Measurements from ENCODE around the gene PDE9A.

The PDE9A gene

GRCh38 chr21:42641311-42642218 lies 11.9 kb upstream of the PDE9A start:
- Histone ChIP-seq H3K27ac (ENCODE audit: low read depth in 2 of 2, low read length in 2 of 2) (no peak overlapping the region), H3K4me1 (ENCODE audit: control insufficient read depth in 2 of 2, insufficient read depth in 2 of 2, low read length in 2 of 2) (peaks cover 6 to 10% of the 10 kb centered on the region in 2 donors), H3K9ac (ENCODE audit: low read depth in 1 of 2, low read length in 2 of 2) (no peak overlapping the region), H3K4me3 (ENCODE audit: low read length in 2 of 2) (no peak overlapping the region), H3K27me3 (ENCODE audit: control insufficient read depth in 2 of 2, insufficient read depth in 2 of 2, low read length in 2 of 2) (no peaks in the 10 kb centered on the region), H3K36me3 (ENCODE audit: control insufficient read depth in 2 of 2, insufficient read depth in 2 of 2, low read length in 2 of 2) (no peaks in the 10 kb centered on the region), H3K9me3 (ENCODE audit: control insufficient read depth in 2 of 2, low read length in 2 of 2) (no peaks in the 10 kb centered on the region)

DNA sequence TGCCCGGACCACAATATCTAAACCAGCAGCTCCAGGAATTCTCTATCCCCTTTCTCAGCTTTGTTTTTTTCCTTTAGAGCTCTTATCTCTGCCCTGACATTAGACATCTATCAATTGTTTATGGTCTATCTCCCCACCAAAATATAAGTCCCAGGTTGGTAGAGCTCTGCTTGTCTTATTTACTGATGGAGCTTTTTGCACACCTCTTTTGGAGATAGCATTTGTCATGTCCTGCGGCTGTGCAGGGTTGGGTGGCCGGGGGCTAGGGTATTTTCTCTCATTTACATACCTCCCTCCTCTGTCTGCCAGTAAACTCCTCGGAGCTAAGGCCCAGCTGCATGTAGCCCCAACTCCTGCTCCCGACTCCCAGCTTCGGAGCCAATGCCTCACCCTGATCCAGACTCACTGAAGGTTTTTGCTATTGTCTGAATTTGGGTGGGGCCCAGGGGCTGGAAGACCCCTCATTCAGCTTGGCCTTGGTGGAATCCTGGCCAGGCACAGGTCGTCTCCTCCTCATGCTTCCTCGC lies 11.1 kb upstream of the PDE9A start:
- Histone ChIP-seq H3K9ac (ENCODE audit: low read depth in 1 of 2, low read length in 2 of 2) (no peak overlapping the region), H3K27ac (ENCODE audit: low read depth in 2 of 2, low read length in 2 of 2) (no peak overlapping the region), H3K27me3 (ENCODE audit: control insufficient read depth in 2 of 2, insufficient read depth in 2 of 2, low read length in 2 of 2) (no peaks in the 10 kb centered on the region), H3K9me3 (ENCODE audit: control insufficient read depth in 2 of 2, low read length in 2 of 2) (no peaks in the 10 kb centered on the region), H3K4me3 (ENCODE audit: low read length in 2 of 2) (no peak overlapping the region), H3K4me1 (ENCODE audit: control insufficient read depth in 2 of 2, insufficient read depth in 2 of 2, low read length in 2 of 2) (peaks cover 6 to 10% of the 10 kb centered on the region in 2 donors), H3K36me3 (ENCODE audit: control insufficient read depth in 2 of 2, insufficient read depth in 2 of 2, low read length in 2 of 2) (no peaks in the 10 kb centered on the region)

DNA sequence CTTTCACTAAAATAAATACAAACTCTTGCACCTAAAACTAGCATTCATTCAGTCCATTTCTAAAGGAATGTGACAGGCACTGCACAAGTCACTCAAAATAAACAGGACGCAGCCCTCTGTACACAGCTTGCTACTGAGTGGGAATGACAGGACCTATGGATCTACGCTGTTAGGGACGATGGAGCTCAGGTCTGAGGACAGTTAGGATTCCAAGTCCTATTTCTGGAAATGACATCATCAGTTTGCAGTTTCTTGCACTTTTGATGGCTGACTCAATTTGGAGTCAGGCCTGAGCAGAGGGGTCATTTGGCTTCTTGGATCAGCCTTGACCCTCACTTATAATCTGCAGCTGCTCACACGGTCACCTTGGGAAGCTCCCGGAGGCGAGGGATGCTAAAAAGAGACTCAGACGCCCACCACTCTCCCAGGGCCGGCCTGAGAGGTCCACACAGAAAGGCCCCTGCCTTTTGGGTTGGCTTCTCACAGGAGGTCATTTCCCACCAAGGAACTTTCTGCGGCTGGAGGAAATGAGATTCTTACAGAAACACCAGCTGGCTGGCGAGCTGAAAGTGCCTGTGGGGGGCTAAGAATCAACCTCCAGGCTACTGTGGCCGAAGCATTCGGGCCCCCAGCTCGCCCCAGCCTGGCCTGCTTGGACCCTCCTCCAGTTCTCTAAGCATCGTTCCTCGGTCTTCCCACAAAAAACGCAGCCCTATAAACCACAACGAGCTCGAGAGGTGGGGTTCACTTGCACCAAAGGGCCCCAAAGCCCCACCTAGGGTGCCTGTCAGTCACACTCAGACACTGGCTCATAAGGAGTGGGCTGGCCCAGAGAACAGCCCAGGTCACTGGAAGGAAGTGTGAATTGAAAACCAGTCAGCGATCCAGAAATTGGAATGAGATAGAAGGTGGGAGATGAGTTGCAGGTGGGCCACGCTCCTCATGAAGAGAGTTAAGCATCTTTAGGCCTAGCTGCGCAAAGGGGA lies 8.9 kb upstream of the PDE9A start:
- no peak overlapping the region for H3K9ac ChIP-seq (ENCODE audit: low read depth in 1 of 2, low read length in 2 of 2)
- H3K27ac ChIP-seq (ENCODE audit: low read depth in 2 of 2, low read length in 2 of 2): no peak overlapping the region
- H3K36me3 ChIP-seq (ENCODE audit: control insufficient read depth in 2 of 2, insufficient read depth in 2 of 2, low read length in 2 of 2): no peaks in the 10 kb centered on the region
- H3K27me3 ChIP-seq (ENCODE audit: control insufficient read depth in 2 of 2, insufficient read depth in 2 of 2, low read length in 2 of 2): no peaks in the 10 kb centered on the region
- peaks cover 12 to 14% of the 10 kb centered on the region in 2 donors for H3K4me1 ChIP-seq (ENCODE audit: control insufficient read depth in 2 of 2, insufficient read depth in 2 of 2, low read length in 2 of 2)
- H3K9me3 ChIP-seq (ENCODE audit: control insufficient read depth in 2 of 2, low read length in 2 of 2): no peaks in the 10 kb centered on the region
- no peak overlapping the region for H3K4me3 ChIP-seq (ENCODE audit: low read length in 2 of 2)

- Histone ChIP-seq H3K27me3 (ENCODE audit: control insufficient read depth in 2 of 2, insufficient read depth in 2 of 2, low read length in 2 of 2) (no peaks in the 10 kb centered on the region), H3K9ac (ENCODE audit: low read depth in 1 of 2, low read length in 2 of 2) (no peak overlapping the region), H3K36me3 (ENCODE audit: control insufficient read depth in 2 of 2, insufficient read depth in 2 of 2, low read length in 2 of 2) (no peaks in the 10 kb centered on the region), H3K9me3 (ENCODE audit: control insufficient read depth in 2 of 2, low read length in 2 of 2) (no peaks in the 10 kb centered on the region), H3K27ac (ENCODE audit: low read depth in 2 of 2, low read length in 2 of 2) (no peak overlapping the region), H3K4me3 (ENCODE audit: low read length in 2 of 2) (no peak overlapping the region), H3K4me1 (ENCODE audit: control insufficient read depth in 2 of 2, insufficient read depth in 2 of 2, low read length in 2 of 2) (peaks cover 6 to 9% of the 10 kb centered on the region in 2 donors)
These were observed 8.0 kb upstream of the PDE9A start for GRCh38 chr21:42645211-42646075.

- Histone ChIP-seq H3K9ac (ENCODE audit: low read depth in 1 of 2, low read length in 2 of 2) (no peak overlapping the region), H3K27ac (ENCODE audit: low read depth in 2 of 2, low read length in 2 of 2) (no peak overlapping the region), H3K4me3 (ENCODE audit: low read length in 2 of 2) (no peak overlapping the region), H3K27me3 (ENCODE audit: control insufficient read depth in 2 of 2, insufficient read depth in 2 of 2, low read length in 2 of 2) (no peaks in the 10 kb centered on the region), H3K9me3 (ENCODE audit: control insufficient read depth in 2 of 2, low read length in 2 of 2) (no peaks in the 10 kb centered on the region), H3K4me1 (ENCODE audit: control insufficient read depth in 2 of 2, insufficient read depth in 2 of 2, low read length in 2 of 2) (peaks cover 5 to 6% of the 10 kb centered on the region in 2 donors), H3K36me3 (ENCODE audit: control insufficient read depth in 2 of 2, insufficient read depth in 2 of 2, low read length in 2 of 2) (no peaks in the 10 kb centered on the region)
These were observed 7.2 kb upstream of the PDE9A start for GRCh38 chr21:42646076-42646825.

DNA sequence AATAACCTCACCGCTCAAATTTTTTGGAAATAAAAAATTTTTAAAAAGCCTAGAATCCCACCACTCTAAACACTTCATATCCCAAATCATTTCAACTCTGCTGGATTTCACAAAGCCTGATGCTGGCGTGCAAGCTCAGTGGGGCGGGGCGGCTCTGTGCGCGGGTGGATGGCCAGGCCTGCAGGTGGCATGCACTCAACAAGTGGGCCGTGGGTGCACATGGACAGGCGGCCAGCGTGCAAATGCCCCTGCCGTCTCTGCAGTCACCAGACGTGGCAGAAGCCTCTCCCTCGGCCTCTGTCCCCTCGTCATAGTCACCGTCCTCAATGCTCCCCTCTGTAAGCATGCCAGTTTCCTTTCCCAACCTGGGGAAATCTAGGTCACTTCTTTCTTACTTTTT lies 6.6 kb upstream of the PDE9A start:
- H3K4me3 ChIP-seq (ENCODE audit: low read length in 2 of 2): no peak overlapping the region
- peaks cover 6 to 8% of the 10 kb centered on the region in 2 donors for H3K4me1 ChIP-seq (ENCODE audit: control insufficient read depth in 2 of 2, insufficient read depth in 2 of 2, low read length in 2 of 2)
- H3K27me3 ChIP-seq (ENCODE audit: control insufficient read depth in 2 of 2, insufficient read depth in 2 of 2, low read length in 2 of 2): no peaks in the 10 kb centered on the region
- no peak overlapping the region for H3K9ac ChIP-seq (ENCODE audit: low read depth in 1 of 2, low read length in 2 of 2)
- no peaks in the 10 kb centered on the region for H3K9me3 ChIP-seq (ENCODE audit: control insufficient read depth in 2 of 2, low read length in 2 of 2)
- H3K36me3 ChIP-seq (ENCODE audit: control insufficient read depth in 2 of 2, insufficient read depth in 2 of 2, low read length in 2 of 2): no peaks in the 10 kb centered on the region
- no peak overlapping the region for H3K27ac ChIP-seq (ENCODE audit: low read depth in 2 of 2, low read length in 2 of 2)

DNA sequence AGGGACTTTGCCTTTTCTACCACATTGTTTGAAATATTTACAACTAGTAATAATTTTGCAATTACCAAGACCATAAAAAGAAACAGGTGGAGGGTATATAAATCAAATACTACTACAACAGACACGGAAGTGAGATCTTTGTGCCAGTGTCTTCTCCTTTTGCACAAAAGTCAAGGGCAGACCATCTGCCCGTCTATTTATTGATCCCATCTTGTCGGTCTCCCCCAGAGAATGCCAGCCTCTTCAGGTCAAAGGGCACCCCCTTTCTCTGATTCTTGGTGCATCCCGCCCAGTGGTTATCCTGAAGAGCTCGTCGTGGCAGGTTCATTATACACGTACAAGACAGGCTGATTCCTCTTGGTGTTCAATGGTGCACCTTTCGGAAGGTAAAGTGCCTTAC lies 4.8 kb upstream of the PDE9A start:
- Histone ChIP-seq H3K27me3 (ENCODE audit: control insufficient read depth in 2 of 2, insufficient read depth in 2 of 2, low read length in 2 of 2) (no peaks in the 10 kb centered on the region), H3K9ac (ENCODE audit: low read depth in 1 of 2, low read length in 2 of 2) (no peak overlapping the region), H3K36me3 (ENCODE audit: control insufficient read depth in 2 of 2, insufficient read depth in 2 of 2, low read length in 2 of 2) (no peaks in the 10 kb centered on the region), H3K4me1 (ENCODE audit: control insufficient read depth in 2 of 2, insufficient read depth in 2 of 2, low read length in 2 of 2) (peaks cover 15 to 18% of the 10 kb centered on the region in 2 donors), H3K4me3 (ENCODE audit: low read length in 2 of 2) (no peak overlapping the region), H3K27ac (ENCODE audit: low read depth in 2 of 2, low read length in 2 of 2) (no peak overlapping the region), H3K9me3 (ENCODE audit: control insufficient read depth in 2 of 2, low read length in 2 of 2) (no peaks in the 10 kb centered on the region)

GRCh38 chr21:42649122-42650032 lies 4.0 kb upstream of the PDE9A start:
- peaks cover 18 to 19% of the 10 kb centered on the region in 2 donors for H3K4me1 ChIP-seq (ENCODE audit: control insufficient read depth in 2 of 2, insufficient read depth in 2 of 2, low read length in 2 of 2)
- H3K36me3 ChIP-seq (ENCODE audit: control insufficient read depth in 2 of 2, insufficient read depth in 2 of 2, low read length in 2 of 2): no peaks in the 10 kb centered on the region
- no peak overlapping the region for H3K27ac ChIP-seq (ENCODE audit: low read depth in 2 of 2, low read length in 2 of 2)
- H3K9ac ChIP-seq (ENCODE audit: low read depth in 1 of 2, low read length in 2 of 2): no peak overlapping the region
- no peak overlapping the region for H3K4me3 ChIP-seq (ENCODE audit: low read length in 2 of 2)
- no peaks in the 10 kb centered on the region for H3K9me3 ChIP-seq (ENCODE audit: control insufficient read depth in 2 of 2, low read length in 2 of 2)
- H3K27me3 ChIP-seq (ENCODE audit: control insufficient read depth in 2 of 2, insufficient read depth in 2 of 2, low read length in 2 of 2): peaks cover 0 to under 1% of the 10 kb centered on the region in 2 donors
